Measurements from ENCODE around the gene FAM13C. TPM values are rescaled to one million over a fixed set of nuclear protein-coding genes. Genes with fewer than 3 reads are reported as not detected.

The FAM13C gene
- total RNA-seq, 1 experiment from 2014 or later = 0.18 TPM

DNA sequence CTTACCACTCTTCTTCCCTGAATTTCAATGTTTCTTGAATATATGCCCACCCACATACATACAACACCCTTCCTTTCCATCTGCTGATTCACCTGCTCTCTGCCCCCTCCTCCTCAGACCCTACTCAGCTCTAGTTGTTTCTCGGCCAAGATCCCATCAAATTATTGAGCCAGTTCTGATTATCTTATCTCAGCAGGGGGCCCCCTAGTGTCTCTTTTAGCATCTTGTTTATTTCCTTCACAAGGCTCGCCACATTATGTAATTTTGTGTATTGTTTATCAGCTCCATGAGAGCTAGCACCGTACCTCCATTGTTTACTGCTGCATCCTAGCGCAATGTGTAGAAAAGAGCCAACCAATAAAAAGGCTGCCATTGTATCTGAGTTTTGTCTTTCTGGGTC, 71.9 kb downstream of the FAM13C start:
- Histone ChIP-seq H3K4me1 (no peaks in the 10 kb centered on the region), H3K9me3 (no peaks in the 10 kb centered on the region), H3K27me3 (replicated peaks; ENCODE audit: control insufficient read depth, insufficient read depth, low read length) (peaks cover 3% of the 10 kb centered on the region), H3K4me3 (ENCODE audit: low read depth, low read length) (no peak overlapping the region), H3K36me3 (ENCODE audit: control insufficient read depth, insufficient read depth, low read length) (no peaks in the 10 kb centered on the region)
- Mint-ChIP-seq H3K36me3 (ENCODE audit: insufficient read depth, unreplicated experiment) (no peaks in the 10 kb centered on the region), H3K27me3 (ENCODE audit: insufficient read depth, unreplicated experiment) (peaks cover 8% of the 10 kb centered on the region), H3K27ac (ENCODE audit: unreplicated experiment) (no peak overlapping the region), H3K4me3 (ENCODE audit: unreplicated experiment) (no peak overlapping the region), H3K9me3 (ENCODE audit: unreplicated experiment) (no peaks in the 10 kb centered on the region), H3K4me1 (ENCODE audit: low read depth, unreplicated experiment) (no peaks in the 10 kb centered on the region)
- no TSS peak for BruUV-seq (replicated peaks)
- TF ChIP-seq, protein P1, sequence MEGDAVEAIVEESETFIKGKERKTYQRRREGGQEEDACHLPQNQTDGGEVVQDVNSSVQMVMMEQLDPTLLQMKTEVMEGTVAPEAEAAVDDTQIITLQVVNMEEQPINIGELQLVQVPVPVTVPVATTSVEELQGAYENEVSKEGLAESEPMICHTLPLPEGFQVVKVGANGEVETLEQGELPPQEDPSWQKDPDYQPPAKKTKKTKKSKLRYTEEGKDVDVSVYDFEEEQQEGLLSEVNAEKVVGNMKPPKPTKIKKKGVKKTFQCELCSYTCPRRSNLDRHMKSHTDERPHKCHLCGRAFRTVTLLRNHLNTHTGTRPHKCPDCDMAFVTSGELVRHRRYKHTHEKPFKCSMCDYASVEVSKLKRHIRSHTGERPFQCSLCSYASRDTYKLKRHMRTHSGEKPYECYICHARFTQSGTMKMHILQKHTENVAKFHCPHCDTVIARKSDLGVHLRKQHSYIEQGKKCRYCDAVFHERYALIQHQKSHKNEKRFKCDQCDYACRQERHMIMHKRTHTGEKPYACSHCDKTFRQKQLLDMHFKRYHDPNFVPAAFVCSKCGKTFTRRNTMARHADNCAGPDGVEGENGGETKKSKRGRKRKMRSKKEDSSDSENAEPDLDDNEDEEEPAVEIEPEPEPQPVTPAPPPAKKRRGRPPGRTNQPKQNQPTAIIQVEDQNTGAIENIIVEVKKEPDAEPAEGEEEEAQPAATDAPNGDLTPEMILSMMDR (IDR thresholded peaks at IDR 0.05; ENCODE audit: insufficient read depth in 1 of 2, low read depth in 1 of 2, low read length in 1 of 2, severe bottlenecking in 1 of 2, unreplicated experiment in 1 of 2) = peak; percentile 24 to 29
- ChIA-PET CTCF (interaction anchor here (0.6 kb wide), 1 partner anchor 27 kb away, joined by 4 read pairs; no protein-coding TSS in a partner anchor), POLR2A (interaction anchor here (0.6 kb wide), 1 partner anchor 631 kb away, joined by 3 read pairs; no protein-coding TSS in a partner anchor)
- no peak for DNase-seq
- intact Hi-C loops (cut with micrococcal nuclease; ENCODE audit: unreplicated experiment) = no loop called here

DNA sequence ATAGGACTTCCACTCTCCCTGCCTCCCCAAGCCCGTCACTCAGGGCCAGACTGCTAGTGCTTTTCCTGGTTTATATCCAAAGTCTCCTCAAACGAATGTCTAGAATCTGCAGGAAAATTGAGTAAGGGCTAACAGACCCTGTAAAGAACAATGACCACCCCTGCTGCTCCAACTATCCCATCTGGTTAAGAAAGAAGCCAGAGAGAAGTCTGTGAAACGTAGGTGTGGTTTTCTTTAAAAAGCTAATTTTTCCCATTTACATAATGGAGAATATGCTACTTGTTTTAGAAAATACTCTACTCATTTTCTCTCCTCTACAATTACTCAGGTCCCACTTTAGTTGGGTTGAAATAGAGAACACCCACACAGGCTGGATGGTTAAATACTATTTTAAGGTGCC, 72.5 kb downstream of the FAM13C start:
- Mint-ChIP-seq H3K27me3 (ENCODE audit: insufficient read depth, unreplicated experiment) (peaks cover 9% of the 10 kb centered on the region), H3K9me3 (ENCODE audit: unreplicated experiment) (no peaks in the 10 kb centered on the region), H3K36me3 (ENCODE audit: insufficient read depth, unreplicated experiment) (no peaks in the 10 kb centered on the region), H3K4me3 (ENCODE audit: unreplicated experiment) (no peak overlapping the region), H3K4me1 (ENCODE audit: low read depth, unreplicated experiment) (no peaks in the 10 kb centered on the region), H3K27ac (ENCODE audit: unreplicated experiment) (no peak overlapping the region)
- Histone ChIP-seq H3K9me3 (no peaks in the 10 kb centered on the region), H3K4me3 (ENCODE audit: low read depth, low read length) (no peak overlapping the region), H3K27me3 (replicated peaks; ENCODE audit: control insufficient read depth, insufficient read depth, low read length) (peaks cover 3% of the 10 kb centered on the region), H3K4me1 (no peaks in the 10 kb centered on the region), H3K36me3 (ENCODE audit: control insufficient read depth, insufficient read depth, low read length) (no peaks in the 10 kb centered on the region)
- TF ChIP-seq, protein P1 (IDR thresholded peaks at IDR 0.05; ENCODE audit: insufficient read depth in 1 of 2, low read depth in 1 of 2, low read length in 1 of 2, severe bottlenecking in 1 of 2, unreplicated experiment in 1 of 2) = no peak
- no peak for DNase-seq
- intact Hi-C loops (cut with micrococcal nuclease; ENCODE audit: unreplicated experiment) = no loop called here
- BruUV-seq (replicated peaks) = no TSS peak
- POLR2A ChIA-PET = interaction anchor here (0.6 kb wide), 1 partner anchor 631 kb away, joined by 3 read pairs; no protein-coding TSS in a partner anchor
- CTCF ChIA-PET = no interaction called here

DNA sequence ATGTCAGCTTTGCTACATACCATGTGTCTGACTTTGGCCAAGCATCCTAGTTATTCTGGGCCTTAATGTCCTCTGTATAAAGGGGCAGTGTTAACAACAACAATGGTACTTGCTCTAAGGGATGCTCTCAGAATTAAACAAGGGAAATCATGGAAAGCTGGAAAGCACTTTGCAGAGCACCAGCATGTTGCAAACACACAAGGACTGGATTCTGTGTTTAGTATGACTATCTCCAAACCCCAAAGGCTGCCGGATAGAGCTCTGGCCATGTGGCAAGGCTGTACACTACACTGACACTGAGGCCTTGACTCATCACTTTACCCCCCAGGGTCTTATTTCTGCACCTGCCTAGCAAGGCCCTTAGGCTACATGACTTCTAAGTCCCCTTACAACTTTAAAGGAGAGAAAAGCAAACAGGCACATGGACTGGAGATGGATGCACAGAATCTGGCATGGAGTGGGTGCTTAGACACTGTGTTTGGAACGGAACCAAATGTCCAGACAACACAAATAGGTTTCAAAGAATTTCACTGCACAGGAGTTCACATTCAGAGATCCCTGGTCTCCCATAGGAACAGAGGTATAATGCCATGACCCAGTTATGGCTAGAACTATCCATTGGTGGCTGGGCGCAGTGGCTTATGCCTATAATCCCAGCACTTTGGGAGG, 74.6 kb downstream of the FAM13C start:
- intact Hi-C loops (cut with micrococcal nuclease; ENCODE audit: unreplicated experiment) = no loop called here
- Histone ChIP-seq H3K4me1 (no peaks in the 10 kb centered on the region), H3K4me3 (ENCODE audit: low read depth, low read length) (no peak overlapping the region), H3K9me3 (no peaks in the 10 kb centered on the region), H3K36me3 (ENCODE audit: control insufficient read depth, insufficient read depth, low read length) (no peaks in the 10 kb centered on the region), H3K27me3 (replicated peaks; ENCODE audit: control insufficient read depth, insufficient read depth, low read length) (peaks cover 1% of the 10 kb centered on the region)
- ChIA-PET CTCF (no interaction called here), POLR2A (no interaction called here)
- H3K4me1 Mint-ChIP-seq (ENCODE audit: low read depth, unreplicated experiment) = no peaks in the 10 kb centered on the region
- H3K9me3 Mint-ChIP-seq (ENCODE audit: unreplicated experiment) = no peaks in the 10 kb centered on the region
- DNase-seq = no peak
- peaks cover 14% of the 10 kb centered on the region for H3K27me3 Mint-ChIP-seq (ENCODE audit: insufficient read depth, unreplicated experiment)
- TF ChIP-seq, protein P1 (IDR thresholded peaks at IDR 0.05; ENCODE audit: insufficient read depth in 1 of 2, low read depth in 1 of 2, low read length in 1 of 2, severe bottlenecking in 1 of 2, unreplicated experiment in 1 of 2) = no peak
- H3K27ac Mint-ChIP-seq (ENCODE audit: unreplicated experiment) = no peak overlapping the region
- no peaks in the 10 kb centered on the region for H3K36me3 Mint-ChIP-seq (ENCODE audit: insufficient read depth, unreplicated experiment)
- no TSS peak for BruUV-seq (replicated peaks)
- H3K4me3 Mint-ChIP-seq (ENCODE audit: unreplicated experiment) = no peak overlapping the region
